SKM-1 (cell line): ENCODE measurements around the gene OR6K2.

ENCODE experiments used
- DNase-seq: peaks from one replicate; lab custom pipeline; 2025; ENCODE audit not compliant: unreplicated experiment; lab: John Stamatoyannopoulos, UW

The OR6K2 gene

DNA sequence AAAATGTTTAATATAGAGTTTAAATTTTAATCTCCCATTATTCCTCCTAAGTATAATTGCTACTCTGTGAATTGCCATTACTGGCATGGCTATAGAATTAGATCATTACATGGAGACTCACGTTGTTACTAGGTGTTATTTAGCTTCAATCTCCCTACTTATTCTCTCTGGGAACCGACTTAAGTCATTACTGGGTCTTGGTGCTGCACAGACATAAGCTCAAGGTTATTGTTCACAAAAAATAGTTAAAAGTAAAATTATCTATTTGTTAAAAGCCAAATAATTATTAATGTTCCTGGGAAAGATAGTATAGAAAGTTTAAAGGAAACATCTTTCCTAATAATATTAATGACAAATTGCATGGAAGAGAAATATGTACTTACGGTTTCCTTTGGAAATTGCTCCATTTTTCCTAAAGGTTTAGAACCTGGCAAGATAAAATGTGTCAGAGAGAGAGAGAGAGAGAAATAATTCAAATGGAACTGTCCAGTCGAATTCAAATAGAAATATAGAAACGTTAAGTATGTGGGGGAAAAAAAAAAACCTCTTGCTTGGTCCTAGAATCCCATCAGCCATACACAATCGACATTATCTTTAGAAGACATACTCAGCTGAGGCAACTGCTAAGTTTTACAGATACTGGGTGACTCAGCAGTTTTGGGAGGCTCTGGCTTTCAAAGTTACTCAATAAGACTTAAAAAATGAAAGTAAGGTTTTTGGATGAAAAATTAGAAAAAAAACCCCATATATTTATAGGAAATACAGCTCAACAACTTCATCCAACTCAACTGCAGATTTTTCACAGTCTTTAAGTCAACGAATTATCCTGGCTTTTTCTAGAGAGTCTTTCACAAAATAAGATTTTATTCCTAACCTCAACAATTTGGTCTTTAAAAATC lies 14.1 kb downstream of the OR6K2 start, which contains the start of gene SPTA1:
Gene SPTA1 (minus strand): TSS at position 605 of the 899 bp plus-strand sequence. CDS start 198 bp downstream, at position 407.
- DNase-seq = no peak

DNA sequence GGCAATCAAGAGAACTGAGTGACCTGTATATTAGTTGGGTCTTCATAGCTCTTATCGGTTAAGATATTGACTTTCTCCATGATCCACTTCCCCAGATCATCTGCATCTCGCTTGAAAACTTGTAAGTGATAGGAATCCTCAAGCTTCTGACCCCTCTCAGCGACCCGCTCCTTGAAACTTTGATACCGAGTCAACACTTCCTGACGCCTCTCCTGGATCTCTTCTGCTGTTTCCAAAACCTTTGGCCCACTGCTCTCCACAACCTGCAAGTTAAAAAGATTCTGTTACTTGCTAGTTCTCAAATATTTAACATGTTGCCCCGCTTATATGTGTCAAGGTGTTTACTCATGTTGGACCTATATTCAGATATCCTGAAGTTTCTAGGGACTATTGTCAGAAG lies 15.4 kb downstream of the OR6K2 start:
- no peak for DNase-seq

DNA sequence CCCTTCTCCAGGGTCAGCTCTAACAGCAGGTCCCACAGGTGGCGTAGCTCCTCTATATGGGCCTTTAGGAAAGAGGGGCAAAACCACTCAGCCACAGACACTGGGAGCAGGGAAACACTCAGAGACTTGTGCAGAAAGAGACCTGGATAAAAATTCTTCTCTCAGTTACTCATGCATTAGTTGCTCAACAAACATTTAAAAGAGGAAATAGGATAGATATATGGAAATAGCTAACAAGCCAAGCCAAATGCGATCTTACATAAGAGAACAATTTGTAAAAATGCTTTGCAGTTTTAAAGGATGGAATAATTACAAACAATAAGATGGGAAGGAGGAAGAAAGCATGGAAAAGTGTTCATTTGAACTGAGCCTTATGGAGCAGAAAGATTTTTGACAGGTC lies 18.8 kb downstream of the OR6K2 start:
- DNase-seq = no peak

DNA sequence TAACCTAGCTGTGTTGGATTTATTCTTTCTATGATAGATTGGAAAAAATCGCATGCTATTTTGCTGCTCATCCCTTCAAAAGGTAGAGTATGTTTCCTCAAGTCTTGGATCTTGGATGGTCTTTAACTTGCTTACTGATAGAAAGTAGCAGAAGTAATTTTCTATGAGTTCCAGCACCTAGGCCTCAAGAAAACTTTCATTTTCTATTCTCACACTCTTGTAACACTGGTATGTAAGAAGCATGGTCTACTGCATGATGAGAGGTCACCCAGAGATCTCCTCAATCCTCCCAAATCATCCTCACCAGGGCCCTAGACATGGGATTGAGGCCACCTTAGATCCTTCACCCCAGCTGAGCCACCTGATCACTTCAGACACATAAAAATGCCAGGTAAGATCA lies 21.2 kb downstream of the OR6K2 start:
- DNase-seq = no peak

DNA sequence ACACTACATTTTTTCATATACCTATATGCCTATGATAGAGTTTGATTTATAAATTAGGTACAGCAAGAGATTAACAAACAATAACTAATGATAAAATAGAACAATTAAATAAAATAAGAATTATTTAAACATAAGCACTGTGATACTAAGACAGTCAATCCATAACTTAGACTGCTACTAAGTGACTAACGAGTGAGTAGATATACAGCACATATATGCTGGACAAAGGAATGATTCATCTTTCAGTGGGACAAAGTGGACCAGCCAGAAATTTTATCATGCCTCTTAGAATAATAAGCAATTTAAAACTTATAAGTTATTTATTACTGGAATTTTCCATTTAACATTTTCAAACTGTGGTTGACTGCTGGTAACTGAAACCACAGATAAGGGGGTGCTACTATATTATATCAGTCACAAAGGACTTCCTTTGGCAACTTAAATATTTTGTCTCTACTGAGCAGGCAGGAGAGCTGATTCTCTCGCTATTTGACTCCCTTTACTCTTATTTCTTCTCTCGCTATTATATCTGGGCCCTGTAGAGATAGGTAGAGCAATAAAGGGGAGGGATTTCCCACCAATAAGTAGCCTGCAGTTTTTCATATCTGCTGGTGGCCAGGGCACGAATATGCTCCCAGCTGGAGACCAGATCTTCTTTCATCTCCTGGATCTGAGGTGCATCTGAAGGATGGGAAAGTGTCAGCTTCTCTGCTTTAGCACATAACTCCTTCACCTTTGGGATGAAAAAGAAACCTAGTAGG lies 24.7 kb downstream of the OR6K2 start:
- DNase-seq = no peak

DNA sequence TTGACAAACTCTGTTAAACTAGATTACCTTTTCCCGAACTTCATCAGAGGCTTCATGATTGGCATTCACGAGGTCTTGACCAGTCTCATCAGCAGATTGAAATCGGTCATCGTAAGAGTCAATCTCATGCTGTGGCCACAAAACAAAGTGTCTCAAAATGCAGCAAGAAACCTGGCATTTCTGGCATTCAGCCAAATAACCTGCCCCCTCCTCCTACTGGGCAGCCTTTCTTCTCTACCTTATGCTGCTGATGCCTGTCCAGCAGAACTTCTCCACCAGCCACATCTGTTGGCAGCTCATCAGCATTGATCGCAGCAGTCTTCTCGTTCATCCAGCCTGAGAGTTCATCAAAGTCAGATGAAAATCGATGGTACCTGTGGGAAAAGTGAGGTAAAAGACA lies 26.1 kb downstream of the OR6K2 start:
- no peak for DNase-seq

DNA sequence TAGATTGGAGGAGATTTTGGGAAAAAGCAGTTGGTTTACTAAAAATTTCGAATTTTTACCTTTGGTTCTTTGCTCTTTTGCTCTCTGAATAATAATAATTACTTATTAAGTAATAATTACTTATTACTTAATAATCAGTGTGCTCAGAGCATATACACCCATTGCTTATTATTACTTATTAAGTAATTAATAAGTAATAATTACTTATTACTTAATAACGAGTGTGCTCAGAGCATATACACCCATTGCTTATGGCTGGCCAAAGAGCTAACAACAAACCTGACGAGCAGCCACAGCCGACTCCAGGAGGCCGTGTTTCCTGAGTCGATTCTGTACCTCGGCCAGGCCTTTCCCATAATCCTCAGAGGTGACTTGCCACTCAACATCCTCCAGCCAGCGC lies 34.4 kb downstream of the OR6K2 start:
- DNase-seq = no peak

DNA sequence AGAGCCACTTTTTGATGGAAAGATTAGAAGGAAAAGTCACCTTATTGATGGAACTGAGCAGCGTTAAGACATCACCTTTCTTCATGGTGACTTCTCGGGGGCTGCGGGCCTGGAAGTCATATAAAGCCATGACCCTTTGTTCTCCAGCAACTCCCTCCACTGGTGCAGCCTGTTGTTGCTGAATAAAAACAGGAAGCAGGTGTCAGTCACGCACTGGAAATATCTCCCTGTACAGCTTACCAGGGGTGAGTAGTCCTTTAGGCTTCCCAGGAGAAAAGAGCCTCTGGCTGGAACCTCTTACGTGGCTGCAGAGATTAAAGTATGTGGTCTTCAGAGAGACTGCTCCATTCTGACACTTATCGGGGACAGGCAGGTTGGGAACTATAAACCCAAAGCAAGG lies 45.9 kb downstream of the OR6K2 start:
- no peak for DNase-seq

DNA sequence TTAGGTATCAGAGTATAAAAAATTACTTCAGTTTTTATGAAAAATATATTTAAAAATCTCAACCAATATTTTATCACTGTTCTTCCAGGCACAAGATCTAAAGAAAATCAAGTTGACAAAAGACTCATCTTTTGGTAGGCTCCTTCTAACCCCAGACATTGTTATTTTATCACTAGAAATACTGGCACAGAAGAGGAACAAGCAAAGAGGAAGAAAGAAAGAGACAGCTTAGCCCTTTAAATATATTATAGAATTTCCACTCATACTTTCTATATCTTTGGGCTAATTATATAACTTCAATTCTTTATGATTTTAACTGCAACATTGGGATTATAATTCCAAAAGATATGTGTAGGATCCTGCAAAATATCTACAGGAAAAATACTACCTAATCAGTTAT lies 46.4 kb downstream of the OR6K2 start:
- no peak for DNase-seq

DNA sequence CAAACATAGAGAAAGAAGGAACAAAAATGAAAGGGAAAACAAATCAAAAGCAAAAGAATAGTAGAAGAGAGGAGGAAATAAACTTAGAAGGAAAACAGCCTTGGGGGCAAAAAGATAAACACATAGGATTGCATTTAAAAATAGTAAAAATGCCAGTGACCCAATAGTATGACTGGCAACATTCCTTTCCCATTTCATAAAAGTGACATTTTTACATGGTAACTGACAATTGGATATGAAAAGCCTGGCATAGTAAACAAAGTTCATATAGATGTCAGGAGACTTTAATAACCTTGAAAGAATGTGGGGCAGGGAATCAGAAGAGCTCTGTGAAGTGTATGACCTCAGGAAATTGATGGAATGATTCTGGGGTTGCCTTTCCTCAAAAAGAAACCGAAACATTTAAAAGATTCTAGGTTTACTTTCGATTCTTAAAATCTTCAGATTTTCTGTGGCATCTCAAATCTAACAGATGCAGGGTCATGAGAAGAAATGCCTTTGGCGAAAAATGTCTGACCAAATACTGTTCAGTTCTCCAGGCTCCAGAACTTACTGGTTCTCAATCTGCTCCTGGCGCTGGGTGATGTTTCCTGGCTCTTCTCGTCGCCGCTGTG lies 47.6 kb downstream of the OR6K2 start:
- DNase-seq = no peak
